Stimulated activated naive CD8-positive, alpha-beta T cell treated with anti-CD3 and anti-CD28 coated beads, Interleukin-15, Interleukin-2, amounts not matched to agents 100 ng/mL and 50 ng/mL, for 24 hours (primary cell): ENCODE results near the gene EMD.

Source experiments
- H3K27ac Mint-ChIP-seq: one replicate; pipeline ENCODE4 v1.8.0; 2021; ENCODE audit warnings: mild to moderate bottlenecking, mixed read lengths
- H3K27me3 Mint-ChIP-seq: one replicate; pipeline ENCODE4 v1.8.0; 2021; ENCODE audit warnings: mixed read lengths
- H3K36me3 Mint-ChIP-seq: one replicate; pipeline ENCODE4 v1.8.0; 2021; ENCODE audit warnings: low read depth, mixed read lengths
- H3K4me1 Mint-ChIP-seq: one replicate; pipeline ENCODE4 v1.8.0; 2021; ENCODE audit warnings: low read depth, mixed read lengths
- H3K4me3 Mint-ChIP-seq: one replicate; pipeline ENCODE4 v1.8.0; 2021; ENCODE audit warnings: mild to moderate bottlenecking, mixed read lengths
- H3K9me3 Mint-ChIP-seq: one replicate; pipeline ENCODE4 v1.8.0; 2021; ENCODE audit warnings: mixed read lengths

Gene EMD

DNA sequence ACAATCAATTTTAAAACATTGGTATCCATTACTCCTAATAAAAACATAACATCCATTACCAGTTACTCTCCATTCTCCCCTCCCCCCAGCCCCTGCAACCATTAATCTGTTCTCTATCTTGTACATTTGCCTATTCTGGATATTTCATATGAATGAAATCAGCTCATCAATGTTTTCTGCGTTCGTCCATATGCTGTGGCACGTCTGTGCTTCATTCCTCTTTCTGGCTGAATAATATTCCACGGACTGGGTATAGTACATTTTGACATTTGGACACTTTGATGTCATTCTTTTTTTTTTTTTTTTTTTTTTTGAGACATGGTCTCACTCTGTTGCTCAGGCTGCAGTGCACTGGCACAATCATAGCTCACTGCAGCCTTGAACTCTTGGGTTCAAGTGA, 24.8 kb downstream of the EMD start:
- Mint-ChIP-seq H3K4me1 (peaks cover 26% of the 10 kb centered on the region), H3K36me3 (peaks cover 21% of the 10 kb centered on the region), H3K4me3 (no peak overlapping the region), H3K27me3 (peaks cover under 1% of the 10 kb centered on the region), H3K9me3 (no peaks in the 10 kb centered on the region), H3K27ac (no peak overlapping the region)

DNA sequence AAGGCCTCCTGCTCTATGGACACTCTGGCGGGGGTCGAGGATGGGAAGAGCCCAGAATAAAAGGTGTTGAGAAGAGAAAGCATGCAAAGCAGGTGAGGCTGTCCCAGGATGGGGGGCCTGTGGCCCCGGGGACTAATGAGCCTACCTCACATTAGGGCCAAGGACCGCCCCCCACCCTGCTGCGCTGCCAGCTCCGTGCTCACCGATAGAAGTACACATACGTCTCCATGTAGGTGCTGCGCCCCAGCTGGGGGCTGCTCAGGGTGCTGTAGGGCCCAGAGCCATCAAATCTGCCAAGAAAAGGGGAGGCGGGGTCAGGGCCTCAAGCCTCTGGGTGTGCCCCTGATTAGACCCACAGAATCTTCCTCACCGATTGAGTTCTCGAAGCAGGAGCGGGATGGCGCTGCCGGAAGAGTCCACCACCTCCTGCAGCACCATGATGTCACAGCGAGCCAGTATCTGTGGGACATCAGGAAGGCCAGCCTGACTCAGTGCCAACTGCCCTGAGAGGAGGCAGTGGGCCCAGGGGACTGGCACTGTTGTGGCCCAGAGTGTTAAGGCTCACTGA, 25.6 kb downstream of the EMD start:
- Mint-ChIP-seq H3K9me3 (no peaks in the 10 kb centered on the region), H3K4me1 (peaks cover 24% of the 10 kb centered on the region), H3K27ac (no peak overlapping the region), H3K4me3 (no peak overlapping the region), H3K36me3 (peaks cover 13% of the 10 kb centered on the region), H3K27me3 (no peaks in the 10 kb centered on the region)

DNA sequence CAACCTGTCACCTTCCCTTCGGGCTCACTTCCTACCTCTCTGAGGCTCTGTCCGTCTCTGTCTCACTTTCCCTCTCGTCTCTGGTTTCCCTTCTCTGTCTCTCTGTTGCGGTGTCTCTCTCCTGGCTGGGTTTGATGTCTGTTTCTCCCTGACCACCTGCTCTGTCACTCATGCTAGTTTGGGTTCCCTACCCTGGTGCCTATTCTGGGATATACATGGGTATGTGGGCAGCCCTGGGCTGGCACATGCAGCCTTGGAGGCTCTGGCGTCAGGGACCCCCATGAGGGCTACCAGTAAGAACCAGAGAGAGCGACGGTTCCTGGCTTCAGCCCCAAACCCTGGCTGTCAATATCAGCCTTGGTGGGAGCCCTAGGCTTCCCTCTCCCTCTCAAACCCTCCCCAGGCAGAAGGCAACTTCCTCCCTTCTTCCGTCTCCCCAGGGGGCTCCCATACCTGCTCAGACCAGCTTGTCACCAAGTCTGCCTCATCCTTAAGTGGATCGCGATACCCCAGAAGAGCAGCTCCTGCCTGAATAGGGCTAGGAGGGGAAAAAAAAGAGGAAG, 29.6 kb downstream of the EMD start:
- peak overlapping the region; percentile 61 for H3K27ac Mint-ChIP-seq
- no peaks in the 10 kb centered on the region for H3K9me3 Mint-ChIP-seq
- no peaks in the 10 kb centered on the region for H3K27me3 Mint-ChIP-seq
- H3K36me3 Mint-ChIP-seq: no peaks in the 10 kb centered on the region
- peak overlapping the region; percentile 70 for H3K4me3 Mint-ChIP-seq
- peaks cover 23% of the 10 kb centered on the region for H3K4me1 Mint-ChIP-seq

DNA sequence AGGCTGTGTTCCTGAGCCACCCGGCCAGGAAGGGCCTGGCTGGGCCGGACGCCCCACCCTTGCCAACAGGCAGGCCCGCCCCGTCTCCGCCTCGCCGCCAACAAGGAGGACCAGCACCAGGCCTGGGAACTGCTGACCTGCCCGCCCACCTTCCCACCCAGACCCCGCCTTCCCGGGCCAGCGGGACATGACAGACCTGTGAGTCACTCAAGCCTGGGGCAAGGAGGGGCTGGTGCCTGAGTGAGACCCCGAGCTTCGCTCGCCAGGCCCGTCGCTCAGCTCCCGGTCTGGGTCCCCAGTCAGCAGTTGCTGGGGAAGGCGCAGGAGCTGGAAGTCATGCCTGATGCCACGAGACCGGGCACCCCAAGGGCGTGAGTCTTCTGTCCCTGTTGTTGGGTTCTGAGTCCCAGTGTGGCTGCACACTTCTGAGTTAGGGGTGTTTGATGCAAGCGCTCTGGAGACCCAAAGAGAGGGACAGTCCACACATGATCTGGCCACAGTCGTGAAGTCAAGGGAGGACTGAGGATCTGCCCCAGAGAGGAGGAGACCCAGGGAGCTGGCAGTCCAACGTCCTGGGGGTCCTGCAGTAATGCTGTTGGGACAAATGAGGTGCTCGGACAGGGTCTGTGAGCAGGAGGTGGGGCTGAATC, 30.3 kb downstream of the EMD start, which contains the start of gene DNASE1L1:
Gene DNASE1L1 (minus strand): TSS at position 33 of the 650 bp plus-strand sequence. CDS start 3,686 bp downstream, outside the sequence.
- H3K27ac Mint-ChIP-seq: peak within 1 kb of the TSS; percentile 74

DNA sequence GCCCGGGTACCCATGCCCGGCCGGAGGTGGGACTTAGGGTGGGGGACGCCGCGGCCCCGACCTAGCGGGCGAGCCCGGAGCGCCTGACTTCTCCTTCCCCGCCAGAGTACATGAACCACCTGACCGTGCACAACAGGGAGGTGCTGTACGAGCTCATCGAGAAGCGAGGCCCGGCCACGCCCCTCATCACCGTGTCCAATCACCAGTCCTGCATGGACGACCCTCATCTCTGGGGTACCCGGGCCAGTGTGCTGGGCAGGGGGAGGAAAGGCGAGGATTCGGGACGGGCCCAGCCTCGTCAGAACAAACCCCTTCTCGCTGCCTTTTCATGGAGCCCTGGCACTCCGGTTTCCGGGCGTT, 32.9 kb downstream of the EMD start:
- Mint-ChIP-seq H3K4me1 (peaks cover 23% of the 10 kb centered on the region), H3K4me3 (peak overlapping the region; percentile 81), H3K36me3 (no peaks in the 10 kb centered on the region), H3K27me3 (no peaks in the 10 kb centered on the region), H3K9me3 (no peaks in the 10 kb centered on the region), H3K27ac (peak overlapping the region; percentile 67)

More for the DNA sequence above, 30.3 kb downstream of the EMD start, which contains the start of gene DNASE1L1:
- no peaks in the 10 kb centered on the region for H3K9me3 Mint-ChIP-seq
- no peaks in the 10 kb centered on the region for H3K27me3 Mint-ChIP-seq
- H3K4me3 Mint-ChIP-seq: peak within 1 kb of the TSS; percentile 70
- peaks cover 23% of the 10 kb centered on the region for H3K4me1 Mint-ChIP-seq
- H3K36me3 Mint-ChIP-seq: no peaks in the 10 kb centered on the region

DNA sequence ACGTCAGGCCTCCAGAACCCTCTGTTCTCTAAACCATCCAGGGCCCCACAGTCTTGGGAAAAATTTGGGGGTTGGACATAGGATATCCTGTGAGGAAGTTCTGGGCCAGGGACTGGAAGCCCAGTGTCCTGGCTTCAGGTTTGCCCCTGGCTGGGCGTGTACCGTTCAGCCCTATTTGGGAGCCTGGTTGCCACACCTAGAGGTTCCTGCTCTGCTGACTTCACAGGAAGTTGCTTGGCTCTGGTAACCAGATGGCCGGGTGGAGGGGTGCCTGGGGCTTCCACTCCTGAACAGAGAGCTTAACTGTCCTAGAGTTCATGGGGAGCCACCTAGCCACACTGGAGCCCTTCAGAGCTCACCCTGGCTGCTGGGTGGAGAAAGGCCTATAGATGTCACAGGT, 33.4 kb downstream of the EMD start:
- Mint-ChIP-seq H3K36me3 (no peaks in the 10 kb centered on the region), H3K27ac (peak overlapping the region; percentile 67), H3K4me3 (peak overlapping the region; percentile 81), H3K9me3 (no peaks in the 10 kb centered on the region), H3K4me1 (peaks cover 23% of the 10 kb centered on the region), H3K27me3 (no peaks in the 10 kb centered on the region)

DNA sequence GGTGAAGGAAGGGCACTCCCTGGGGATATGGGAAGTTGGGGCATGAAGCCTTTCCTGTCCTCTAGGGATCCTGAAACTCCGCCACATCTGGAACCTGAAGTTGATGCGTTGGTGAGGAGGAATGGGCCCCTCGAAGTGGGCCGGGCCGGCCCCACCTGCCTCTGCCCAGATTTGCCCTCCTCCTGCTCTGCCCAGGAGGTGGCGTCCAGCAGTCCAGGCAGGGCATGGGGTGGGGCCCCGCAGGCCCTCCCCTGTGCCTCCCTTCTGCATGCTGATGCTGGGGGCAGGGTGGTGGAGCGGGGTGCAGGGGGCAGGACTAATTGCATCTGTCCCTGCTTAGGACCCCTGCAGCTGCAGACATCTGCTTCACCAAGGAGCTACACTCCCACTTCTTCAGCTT, 34.0 kb downstream of the EMD start:
- no peaks in the 10 kb centered on the region for H3K9me3 Mint-ChIP-seq
- no peak overlapping the region for H3K4me3 Mint-ChIP-seq
- H3K27me3 Mint-ChIP-seq: no peaks in the 10 kb centered on the region
- peak overlapping the region; percentile 67 for H3K27ac Mint-ChIP-seq
- peaks cover 23% of the 10 kb centered on the region for H3K4me1 Mint-ChIP-seq
- H3K36me3 Mint-ChIP-seq: peaks cover under 1% of the 10 kb centered on the region

DNA sequence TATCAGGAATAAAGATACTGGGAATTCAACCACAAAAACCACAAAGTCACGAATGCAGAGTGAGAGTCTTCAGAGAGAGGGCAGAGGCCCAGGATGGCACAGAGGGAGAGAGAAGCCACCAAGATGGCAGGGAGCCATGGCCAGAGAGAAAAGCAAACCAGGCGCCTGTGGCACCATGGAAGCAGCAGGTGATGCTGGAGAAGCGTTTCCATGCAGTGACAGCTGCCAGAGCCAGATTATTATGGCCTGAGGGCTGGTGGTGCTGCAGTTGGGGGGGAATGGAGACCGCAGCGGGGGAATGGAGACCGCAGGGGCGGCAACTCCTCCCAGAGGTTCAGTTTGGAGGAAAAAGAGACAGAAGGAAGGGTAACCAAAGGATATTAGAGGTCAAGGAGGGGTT, 38.1 kb downstream of the EMD start:
- Mint-ChIP-seq H3K27ac (no peak overlapping the region), H3K4me1 (peaks cover 11% of the 10 kb centered on the region), H3K9me3 (no peaks in the 10 kb centered on the region), H3K36me3 (peaks cover 5% of the 10 kb centered on the region), H3K4me3 (no peak overlapping the region), H3K27me3 (no peaks in the 10 kb centered on the region)

DNA sequence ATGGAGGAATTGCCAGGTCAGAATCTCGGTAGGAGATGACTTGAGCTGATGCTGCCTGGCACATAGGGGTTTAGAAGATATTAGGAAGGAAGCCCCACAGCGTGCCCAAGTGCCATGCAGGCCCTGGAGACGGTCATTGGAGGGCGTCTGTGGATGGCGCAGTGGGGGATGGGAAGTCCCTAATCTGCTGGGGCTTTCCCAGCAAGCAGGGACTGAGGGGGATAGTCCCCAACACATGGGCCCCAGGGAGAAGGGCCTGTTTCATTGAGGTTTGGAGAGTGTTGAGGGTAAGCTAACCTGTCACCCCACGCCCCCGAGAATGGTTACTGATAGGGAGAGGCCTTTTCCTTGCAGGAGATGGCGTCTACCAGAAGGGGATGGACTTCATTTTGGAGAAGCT, 40.1 kb downstream of the EMD start:
- Mint-ChIP-seq H3K9me3 (no peaks in the 10 kb centered on the region), H3K36me3 (peaks cover 5% of the 10 kb centered on the region), H3K27ac (no peak overlapping the region), H3K4me1 (peaks cover 5% of the 10 kb centered on the region), H3K27me3 (no peaks in the 10 kb centered on the region), H3K4me3 (no peak overlapping the region)

DNA sequence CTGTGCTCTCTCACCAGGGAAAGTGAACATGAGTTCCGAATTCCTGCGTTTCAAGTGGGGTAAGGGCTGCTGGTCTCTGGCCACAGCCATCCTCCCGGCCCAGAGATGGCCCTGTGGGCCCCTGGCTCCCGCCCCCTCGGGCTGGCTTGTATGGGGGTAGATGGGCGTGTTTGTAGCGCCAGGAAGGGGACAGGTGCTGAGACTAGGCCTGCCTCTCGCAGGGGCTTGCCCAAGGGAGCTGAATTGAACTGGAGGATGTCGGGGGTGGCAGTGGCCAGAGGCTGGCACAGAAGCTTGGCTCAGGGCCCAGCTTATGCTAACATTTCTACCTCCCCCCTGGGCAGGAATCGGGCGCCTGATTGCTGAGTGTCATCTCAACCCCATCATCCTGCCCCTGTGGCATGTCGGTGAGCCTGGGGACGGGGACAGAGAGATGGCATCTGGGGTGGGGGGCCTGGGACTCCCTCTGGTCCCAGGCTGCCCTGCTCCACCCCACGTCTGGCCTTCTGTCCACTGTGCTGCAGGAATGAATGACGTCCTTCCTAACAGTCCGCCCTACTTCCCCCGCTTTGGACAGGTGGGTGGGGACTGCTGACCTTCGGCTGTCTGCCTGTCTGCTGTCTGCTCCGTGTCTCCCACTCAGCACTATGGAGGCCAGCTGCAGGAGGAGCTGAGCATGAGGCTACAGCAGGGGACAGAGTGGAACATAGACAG, 40.8 kb downstream of the EMD start:
- Mint-ChIP-seq H3K36me3 (peaks cover 5% of the 10 kb centered on the region), H3K4me3 (no peak overlapping the region), H3K4me1 (peaks cover 5% of the 10 kb centered on the region), H3K27me3 (no peaks in the 10 kb centered on the region), H3K9me3 (no peaks in the 10 kb centered on the region), H3K27ac (no peak overlapping the region)

DNA sequence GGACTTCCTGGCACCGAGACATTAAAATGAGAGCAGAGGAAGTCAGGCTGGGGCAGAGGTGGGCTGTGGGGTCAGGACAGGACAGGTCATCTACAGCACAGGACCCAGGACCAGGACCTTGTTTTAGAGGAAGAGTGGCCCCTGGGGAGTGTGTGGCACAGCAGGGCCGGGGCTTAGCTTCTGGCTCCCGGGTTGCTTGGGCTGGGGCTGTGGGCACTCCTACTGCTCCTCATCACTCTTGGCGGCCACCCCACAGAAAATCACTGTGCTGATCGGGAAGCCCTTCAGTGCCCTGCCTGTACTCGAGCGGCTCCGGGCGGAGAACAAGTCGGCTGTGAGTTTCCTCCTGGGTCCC, 41.3 kb downstream of the EMD start:
- Mint-ChIP-seq H3K4me1 (peaks cover 5% of the 10 kb centered on the region), H3K27ac (no peak overlapping the region), H3K36me3 (peaks cover 5% of the 10 kb centered on the region), H3K27me3 (no peaks in the 10 kb centered on the region), H3K9me3 (no peaks in the 10 kb centered on the region), H3K4me3 (no peak overlapping the region)

DNA sequence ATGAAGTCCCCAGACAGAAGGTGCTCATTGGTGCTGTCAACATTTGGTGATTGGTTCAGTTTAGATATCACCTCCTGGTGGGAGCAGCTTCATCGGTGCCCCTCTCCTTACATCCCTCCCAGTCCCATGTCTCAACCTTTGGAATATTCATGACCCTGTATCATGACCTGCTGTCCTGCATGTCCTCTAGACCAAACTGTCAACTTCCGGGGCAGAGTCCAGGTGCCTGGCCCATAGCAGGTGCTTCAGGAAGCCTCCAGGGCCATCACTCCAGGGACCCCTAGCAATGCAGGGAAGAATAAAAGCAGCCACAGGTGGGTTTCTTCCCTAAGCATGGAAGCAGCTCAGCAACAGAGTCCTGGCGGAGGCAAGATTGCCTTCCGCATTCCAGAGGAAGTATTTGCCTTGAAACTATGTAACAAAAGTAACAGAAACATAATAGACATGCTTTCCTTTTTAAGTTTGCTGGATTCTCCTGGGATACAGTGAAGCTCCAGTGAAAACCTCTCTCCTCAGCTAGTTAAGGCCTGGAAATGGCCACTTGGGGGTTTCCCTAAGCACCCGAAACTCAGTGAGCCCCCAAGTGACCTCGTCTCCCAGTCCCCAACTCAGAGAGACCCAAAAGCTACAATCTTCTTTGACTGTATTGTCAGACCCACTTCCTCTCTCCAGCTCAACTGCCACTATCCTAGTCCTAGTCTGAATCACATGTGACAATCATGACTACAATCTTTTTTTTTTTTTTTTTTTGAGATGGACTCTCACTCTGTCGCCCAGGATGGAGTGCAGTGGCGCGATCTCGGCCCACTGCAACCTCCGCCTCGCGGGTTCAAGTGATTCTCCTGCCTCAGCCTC, 48.0 kb downstream of the EMD start:
- H3K27me3 Mint-ChIP-seq: no peaks in the 10 kb centered on the region
- H3K4me3 Mint-ChIP-seq: peak overlapping the region; percentile 80
- H3K36me3 Mint-ChIP-seq: no peaks in the 10 kb centered on the region
- H3K27ac Mint-ChIP-seq: no peak overlapping the region
- H3K9me3 Mint-ChIP-seq: no peaks in the 10 kb centered on the region
- peaks cover 20% of the 10 kb centered on the region for H3K4me1 Mint-ChIP-seq

DNA sequence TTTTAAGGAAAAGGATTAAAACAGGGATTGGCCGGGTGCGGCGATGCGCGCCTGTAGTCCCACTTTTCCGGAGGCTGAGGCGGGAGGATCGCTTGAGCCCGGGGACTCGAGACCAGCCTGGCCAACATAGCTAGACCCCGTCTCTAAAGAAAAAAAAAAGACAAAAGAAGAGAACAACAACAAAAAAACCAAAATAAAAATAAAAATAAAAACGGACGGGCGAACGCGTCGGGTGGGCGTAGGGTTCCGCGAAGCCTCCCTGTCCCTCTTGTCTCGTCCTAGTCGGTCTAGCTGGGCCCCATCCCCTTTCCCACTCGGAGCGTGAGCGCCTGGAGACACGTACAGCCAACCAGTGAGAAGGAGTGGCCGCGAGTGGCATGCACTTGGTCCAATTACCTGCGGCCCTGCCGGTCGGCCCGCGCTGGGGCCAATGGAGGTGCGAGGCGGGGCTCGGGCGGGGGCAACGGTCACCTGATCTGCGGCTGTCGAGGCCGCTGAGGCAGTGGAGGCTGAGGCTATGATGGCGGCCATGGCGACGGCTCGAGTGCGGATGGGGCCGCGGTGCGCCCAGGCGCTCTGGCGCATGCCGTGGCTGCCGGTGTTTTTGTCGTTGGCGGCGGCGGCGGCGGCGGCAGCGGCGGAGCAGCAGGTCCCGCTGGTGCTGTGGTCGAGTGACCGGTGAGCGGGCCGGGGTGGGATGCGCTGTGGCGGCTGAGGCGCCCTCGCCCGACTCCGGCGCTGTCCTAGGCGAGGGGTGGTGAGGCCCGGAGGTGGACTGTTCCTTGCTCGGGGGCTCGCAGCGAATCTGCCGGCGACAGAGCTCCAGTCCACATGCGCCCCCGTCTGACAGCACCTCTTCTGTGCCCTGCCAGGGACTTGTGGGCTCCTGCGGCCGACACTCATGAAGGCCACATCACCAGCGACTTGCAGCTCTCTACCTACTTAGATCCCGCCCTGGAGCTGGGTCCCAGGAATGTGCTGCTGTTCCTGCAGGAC, 49.4 kb downstream of the EMD start, which contains the start of gene ATP6AP1:
Gene ATP6AP1 (plus strand): TSS at position 502 of the 996 bp plus-strand sequence. CDS start 16 bp downstream, at position 518.
- Mint-ChIP-seq H3K4me1 (peaks cover 20% of the 10 kb centered on the region), H3K27me3 (no peaks in the 10 kb centered on the region)

More for the DNA sequence above, 49.4 kb downstream of the EMD start, which contains the start of gene ATP6AP1:
- H3K27ac Mint-ChIP-seq: peak within 1 kb of the TSS; percentile 63
- peak within 1 kb of the TSS; percentile 80 for H3K4me3 Mint-ChIP-seq
- no peaks in the 10 kb centered on the region for H3K36me3 Mint-ChIP-seq
- no peaks in the 10 kb centered on the region for H3K9me3 Mint-ChIP-seq
